DND-41 (cell line): ENCODE data around the gene NUFIP1.

Experiments
- ATAC-seq: fragments of 200-7000 bp; cut with Tn5 transposase; 3 replicates; pipeline ENCODE4 v1.9.1; 2021; ENCODE audit warnings: low read depth; ENCODE audit not compliant: insufficient read depth
- DNase-seq: peaks from one replicate; pipeline ENCODE4 v3.0.0-alpha.2; 2020
- H2AFZ ChIP-seq: 2 replicates; pipeline ENCODE4 v1.6.0; 2012; ENCODE audit warnings: low read depth, low read length
- H3K27ac ChIP-seq: 2 replicates; pipeline ENCODE4 v1.5.1; 2012; ENCODE audit warnings: low read length, inconsistent platforms
- H3K27me3 ChIP-seq: fragments of 200-600 bp; sonication (generic); 2 replicates; pipeline ENCODE4 v1.6.0; 2012; ENCODE audit warnings: low read length, mild to moderate bottlenecking, inconsistent platforms; ENCODE audit not compliant: insufficient read depth, poor library complexity
- H3K36me3 ChIP-seq: 2 replicates; pipeline ENCODE4 v1.5.1; 2012; ENCODE audit warnings: low read length, inconsistent platforms; ENCODE audit not compliant: insufficient read depth
- H3K4me1 ChIP-seq: 2 replicates; pipeline ENCODE4 v1.5.1; 2012; ENCODE audit warnings: mild to moderate bottlenecking, low read length; ENCODE audit not compliant: insufficient read depth
- H3K4me2 ChIP-seq: 2 replicates; pipeline ENCODE4 v1.6.0; 2012; ENCODE audit warnings: mild to moderate bottlenecking, moderate library complexity, low read length, inconsistent platforms; ENCODE audit not compliant: insufficient read depth
- H3K4me3 ChIP-seq, 2 experiments: fragments of 200-600 bp in 1 of 2; shearing (Covaris generic) in 1 of 2; 2 replicates each; pipeline ENCODE4 v1.5.1; 2012 to 2016; ENCODE audit warnings: inconsistent platforms in 2 of 2, low read length in 2 of 2, mild to moderate bottlenecking in 2 of 2, low read depth in 1 of 2, moderate library complexity in 1 of 2
- H3K79me2 ChIP-seq: 2 replicates; pipeline ENCODE4 v1.6.0; 2012; ENCODE audit warnings: low read length, inconsistent platforms; ENCODE audit not compliant: insufficient read depth
- H3K9ac ChIP-seq: 2 replicates; pipeline ENCODE4 v1.6.0; 2012; ENCODE audit warnings: low read depth, mild to moderate bottlenecking, inconsistent platforms, low read length, moderate library complexity
- H3K9me3 ChIP-seq: 2 replicates; pipeline ENCODE4 v1.5.1; 2012; ENCODE audit warnings: low read length, moderate library complexity, mild to moderate bottlenecking, inconsistent platforms; ENCODE audit not compliant: insufficient read depth, severe bottlenecking
- H4K20me1 ChIP-seq: 2 replicates; pipeline ENCODE4 v1.6.0; 2012; ENCODE audit warnings: low read length; ENCODE audit not compliant: insufficient read depth
- CTCF ChIP-seq: IDR thresholded peaks from 2 replicates; pipeline ENCODE4 v1.5.1; 2012; ENCODE audit warnings: borderline replicate concordance, low read length, moderate library complexity, mild to moderate bottlenecking; ENCODE audit not compliant: poor library complexity, severe bottlenecking; ENCODE audit errors: extremely low read depth
- EZH2 ChIP-seq: IDR thresholded peaks from 3 replicates; pipeline ENCODE4 v1.6.1; 2012; ENCODE audit warnings: borderline replicate concordance, low read depth, mild to moderate bottlenecking, moderate library complexity, low read length, inconsistent platforms; ENCODE audit not compliant: severe bottlenecking

Gene NUFIP1

GRCh38 chr13:44938854-44939253, 50.4 kb downstream of the NUFIP1 start:
- Histone ChIP-seq H3K79me2 (no peaks in the 10 kb centered on the region), H3K27me3 (no peaks in the 10 kb centered on the region), H3K4me2 (no peak overlapping the region), H3K9me3 (no peaks in the 10 kb centered on the region), H3K4me1 (no peaks in the 10 kb centered on the region), H4K20me1 (no peaks in the 10 kb centered on the region), H3K9ac (no peak overlapping the region), H2AFZ (no peak overlapping the region), H3K4me3 (no peak overlapping the region), H3K27ac (no peak overlapping the region), H3K36me3 (peaks cover 17% of the 10 kb centered on the region; the same call in 1 of the 2 replicates)
- no peak for DNase-seq
- no peak for TF ChIP-seq CTCF
- no peak for TF ChIP-seq EZH2
- no peak for ATAC-seq

GRCh38 chr13:44936246-44936645, 53.0 kb downstream of the NUFIP1 start:
- ATAC-seq (no peak), DNase-seq (no peak)
- Histone ChIP-seq H3K4me1 (no peaks in the 10 kb centered on the region), H3K27me3 (no peaks in the 10 kb centered on the region), H3K4me3 (no peak overlapping the region), H3K9ac (no peak overlapping the region), H3K27ac (no peak overlapping the region), H2AFZ (no peak overlapping the region), H3K9me3 (no peaks in the 10 kb centered on the region), H3K79me2 (no peaks in the 10 kb centered on the region), H4K20me1 (no peaks in the 10 kb centered on the region), H3K4me2 (no peak overlapping the region), H3K36me3 (no peaks in the 10 kb centered on the region; the same call in 1 of the 2 replicates)
- TF ChIP-seq CTCF (no peak), EZH2 (no peak)

- Histone ChIP-seq H3K79me2 (no peaks in the 10 kb centered on the region), H3K9ac (no peak overlapping the region), H2AFZ (no peak overlapping the region), H3K36me3 (no peaks in the 10 kb centered on the region; the same call in 1 of the 2 replicates), H3K4me2 (no peak overlapping the region), H3K4me1 (no peaks in the 10 kb centered on the region), H4K20me1 (no peaks in the 10 kb centered on the region), H3K27me3 (no peaks in the 10 kb centered on the region), H3K4me3 (no peak overlapping the region), H3K9me3 (no peaks in the 10 kb centered on the region), H3K27ac (no peak overlapping the region)
- no peak for TF ChIP-seq CTCF
- TF ChIP-seq EZH2 = no peak
- DNase-seq = no peak
- ATAC-seq = no peak
These were observed 54.5 kb downstream of the NUFIP1 start for GRCh38 chr13:44934724-44935123.

- Histone ChIP-seq H3K9me3 (no peaks in the 10 kb centered on the region), H3K4me2 (no peak overlapping the region), H3K4me3 (no peak overlapping the region), H3K36me3 (no peaks in the 10 kb centered on the region), H3K9ac (no peak overlapping the region), H3K27ac (no peak overlapping the region), H3K79me2 (no peaks in the 10 kb centered on the region), H3K27me3 (no peaks in the 10 kb centered on the region), H4K20me1 (no peaks in the 10 kb centered on the region), H2AFZ (no peak overlapping the region), H3K4me1 (no peaks in the 10 kb centered on the region)
- DNase-seq (no peak), ATAC-seq (no peak)
- TF ChIP-seq EZH2 = no peak
- TF ChIP-seq CTCF = no peak
These were observed 56.4 kb downstream of the NUFIP1 start for GRCh38 chr13:44932850-44933251.
